Measurements from ENCODE around the gene OPCML. TPM values are rescaled to one million over a fixed set of nuclear protein-coding genes. Genes with fewer than 3 reads are reported as not detected.

OPCML gene
- total and polyA plus RNA-seq, 2 experiments from 2014 or later = 1.2 to 4.4 TPM

DNA sequence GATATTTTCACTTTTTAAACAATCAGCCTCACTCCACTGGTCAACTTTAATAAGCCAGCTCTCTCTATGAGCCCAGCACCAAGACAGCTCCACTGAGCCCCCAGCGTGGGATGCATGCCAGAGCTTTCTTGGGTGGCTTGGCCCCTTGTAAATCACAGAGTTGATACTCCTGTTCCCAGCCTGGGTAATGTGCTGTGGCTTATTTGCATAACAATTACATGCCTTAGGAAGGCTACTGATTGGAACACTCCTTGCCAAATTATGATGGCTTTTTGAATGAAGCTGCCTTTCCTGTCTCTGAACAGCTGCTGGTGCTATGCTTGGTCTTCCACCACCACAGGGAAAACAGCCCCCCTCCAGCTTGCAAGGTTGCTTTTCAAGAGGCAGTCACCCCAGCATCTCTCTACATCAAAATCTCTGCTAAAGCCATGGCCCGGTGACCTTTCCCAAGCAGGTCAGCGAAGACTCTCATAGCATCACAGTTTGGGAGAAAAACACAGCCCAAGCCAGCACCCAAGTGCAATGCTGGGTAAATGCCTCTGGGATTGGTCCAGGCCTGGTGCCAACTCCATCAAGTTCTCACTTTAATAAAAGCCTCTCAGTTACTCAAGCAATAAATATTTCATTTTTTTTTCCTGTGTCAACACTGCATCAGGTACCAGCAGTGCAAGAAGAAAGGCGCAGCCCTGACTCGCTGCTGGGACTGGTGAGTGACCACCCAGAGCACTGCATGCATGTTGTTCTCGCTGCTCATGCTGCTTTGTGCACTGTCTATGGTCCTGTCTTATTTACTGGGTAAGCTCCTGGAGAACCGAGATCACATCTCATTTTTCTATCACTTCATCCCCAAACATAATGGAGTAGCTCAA, 549.3 kb downstream of the OPCML start (continued):
- TF ChIP-seq POLR2AphosphoS5 (IDR thresholded peaks at IDR 0.05; ENCODE audit: low read depth) (no peak), ETS1 (IDR thresholded peaks at IDR 0.05) (no peak), JUNB (IDR thresholded peaks at IDR 0.05; ENCODE audit: unreplicated experiment) (no peak), ZNF462 (CRISPR knock-in tag; IDR thresholded peaks at IDR 0.05) (no peak), STAT1 (IDR thresholded peaks at IDR 0.05; ENCODE audit: unreplicated experiment) (no peak), ZNF114 (CRISPR knock-in tag; IDR thresholded peaks at IDR 0.05) (no peak)

All from GM23338 (cell line).